ENCODE results near the gene OSR1.
"Not testable (repeated sequence)": the region's sequence is repeated elsewhere in the genome, so short reads cannot be mapped to it uniquely, and the experiment has no call there.

The OSR1 gene
- total RNA-seq: 0 to 0.18 (median 0) reads per million in 4 experiments

DNA sequence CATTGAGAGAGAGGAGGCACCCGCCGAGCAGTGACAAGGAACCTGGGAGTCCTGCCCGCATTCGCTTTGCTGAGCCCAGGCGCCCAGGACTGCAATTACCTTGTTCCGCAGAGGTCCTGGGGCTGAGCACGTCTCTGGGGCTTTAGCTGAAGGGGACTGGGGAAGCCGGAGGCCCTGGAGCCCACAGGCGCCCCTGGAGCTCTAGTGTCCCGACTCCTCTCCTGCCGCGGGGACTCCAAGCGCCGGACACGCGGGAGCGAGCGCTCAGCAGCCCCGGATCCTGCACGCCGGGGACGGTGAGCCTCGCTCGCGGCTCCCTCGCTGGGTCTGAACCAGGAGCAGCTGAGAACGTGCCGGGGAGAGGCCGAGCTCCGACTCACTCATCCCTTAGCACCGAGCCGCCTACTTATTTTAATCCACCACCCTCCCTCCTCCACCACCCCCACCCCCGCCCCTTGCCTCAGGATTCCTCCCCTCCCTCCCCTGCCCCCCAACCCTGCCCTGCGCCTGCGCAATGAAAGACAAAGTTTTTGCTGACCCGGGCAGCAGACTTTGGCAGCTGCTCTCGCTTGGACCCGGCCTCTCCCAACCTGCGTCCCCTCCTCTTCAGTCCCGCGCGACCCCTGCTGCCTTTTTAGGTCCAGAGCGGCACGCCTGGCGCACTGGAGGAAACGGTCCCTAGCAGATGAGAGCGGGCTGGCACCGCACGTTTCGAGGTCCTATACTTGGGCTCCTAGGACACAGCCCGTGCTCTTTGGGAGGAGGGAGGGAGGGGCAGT lies at the start of gene OSR1:
TSS of gene OSR1 (minus strand) at position 382 of the 779 bp plus-strand sequence. CDS start 4,818 bp downstream, outside the sequence.
- DNase-seq: no peak

DNA sequence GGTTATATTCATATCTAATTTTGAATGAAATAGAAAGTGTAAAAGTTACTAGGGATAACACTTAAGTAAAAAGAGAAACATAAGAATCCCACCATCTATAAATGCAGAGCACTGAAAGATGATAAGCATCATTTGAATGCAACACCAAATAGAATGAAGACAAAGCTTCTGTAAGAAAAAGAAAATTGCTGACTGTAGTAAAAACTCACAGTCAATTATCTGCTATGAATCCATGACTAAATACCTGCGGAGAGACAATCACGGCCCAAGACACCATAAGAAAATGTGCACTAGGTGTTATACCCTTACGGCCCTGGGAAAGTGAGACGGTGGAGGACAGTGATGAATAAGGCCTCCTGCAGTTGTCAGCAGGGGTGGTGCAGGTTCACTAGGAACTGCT lies 45.4 kb upstream of the OSR1 start:
- DNase-seq: no peak

DNA sequence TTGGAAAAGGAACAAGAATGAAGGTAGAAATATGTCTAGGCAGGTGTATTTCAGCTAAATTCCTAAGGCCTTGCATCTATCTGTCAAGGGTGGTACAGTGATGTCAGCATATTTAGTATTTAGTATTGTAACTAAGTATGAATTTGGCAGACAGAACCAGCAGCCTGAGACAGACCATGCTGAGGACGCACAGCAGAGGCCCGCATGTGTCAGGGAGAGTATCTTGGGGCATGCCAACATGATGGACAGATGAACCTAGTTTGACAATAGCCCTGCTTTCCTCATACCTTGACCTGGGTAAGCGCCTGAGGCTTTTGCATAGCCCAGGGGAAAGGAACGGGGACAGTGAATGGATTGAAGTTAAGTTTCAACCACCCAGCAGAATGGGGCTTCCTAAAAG lies 33.8 kb upstream of the OSR1 start:
- no peak for DNase-seq

DNA sequence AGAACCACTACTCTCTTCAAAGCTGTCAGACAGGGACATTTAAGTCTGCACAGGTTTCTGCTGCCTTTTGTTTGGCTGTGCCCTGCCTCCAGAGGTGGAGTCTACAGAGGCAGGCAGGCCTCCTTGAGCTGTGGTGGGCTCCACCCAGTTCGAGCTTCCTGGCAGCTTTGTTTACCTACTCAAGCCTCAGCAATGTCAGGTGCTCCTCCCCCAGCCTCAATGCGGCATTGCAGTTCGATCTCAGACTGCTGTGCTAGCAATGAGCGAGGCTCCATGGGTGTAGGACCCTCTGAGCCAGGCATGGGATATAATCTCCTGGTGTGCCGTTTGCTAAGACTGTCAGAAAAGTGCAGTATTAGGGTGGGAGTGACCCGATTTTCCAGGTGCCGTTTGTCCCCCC lies 31.0 kb upstream of the OSR1 start:
- not testable (repeated sequence) for DNase-seq

DNA sequence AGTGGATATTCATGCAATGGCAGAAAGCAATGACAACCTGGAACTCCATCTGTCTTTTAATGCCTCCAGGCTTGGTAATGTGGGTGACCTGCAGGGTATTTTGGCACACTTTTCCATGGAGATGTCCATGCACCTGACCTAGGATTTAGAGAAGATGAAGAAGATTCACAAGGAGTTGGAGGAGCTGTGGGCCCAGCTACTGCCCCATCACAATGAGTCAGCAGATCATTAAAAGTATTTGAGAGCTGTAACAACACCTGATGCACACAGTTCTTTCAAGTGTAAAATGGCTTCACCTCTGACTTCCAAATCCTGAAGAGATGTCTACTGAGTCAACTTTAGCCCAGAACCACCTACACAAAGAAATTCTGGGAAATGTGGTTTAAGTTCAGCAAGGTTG lies 22.1 kb upstream of the OSR1 start:
- DNase-seq: no peak

DNA sequence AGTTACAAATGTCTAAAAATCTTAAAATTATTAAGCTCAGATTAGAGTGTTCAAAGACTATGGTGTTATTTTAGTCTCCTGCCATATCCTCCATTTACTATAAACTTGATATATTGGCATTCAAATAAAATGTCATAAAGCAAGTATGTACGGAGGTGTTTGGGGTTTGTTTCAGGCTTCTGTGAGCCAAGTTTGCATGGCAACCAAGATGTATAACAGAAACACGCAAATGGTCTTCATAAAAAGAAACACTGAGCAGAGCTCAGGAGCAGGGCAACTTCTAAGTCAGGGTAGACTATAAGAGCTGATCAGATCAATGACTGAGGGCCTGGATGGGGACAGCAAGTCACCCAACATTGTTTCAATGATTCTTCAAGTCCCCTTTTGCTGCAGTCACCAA lies 20.5 kb upstream of the OSR1 start:
- DNase-seq: no peak

DNA sequence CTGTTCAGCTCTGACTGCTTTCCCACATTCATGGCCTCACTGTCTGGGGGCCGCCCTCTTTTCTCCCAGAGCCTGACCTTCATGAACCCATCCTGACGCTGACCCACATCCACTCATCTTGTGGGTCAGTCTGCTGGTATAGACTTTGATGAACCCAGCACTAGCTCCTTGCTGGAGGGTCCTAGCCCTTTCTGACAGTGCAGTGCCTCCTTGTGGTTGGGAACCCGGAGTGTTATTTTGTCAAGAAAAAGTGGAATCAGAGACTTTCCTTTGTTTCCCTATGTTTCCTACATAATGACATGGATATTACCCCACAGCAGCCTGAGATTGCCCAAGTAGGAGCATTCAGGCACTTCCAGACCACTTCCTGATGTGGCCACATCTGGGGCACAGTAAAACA lies 19.3 kb upstream of the OSR1 start:
- DNase-seq: no peak

DNA sequence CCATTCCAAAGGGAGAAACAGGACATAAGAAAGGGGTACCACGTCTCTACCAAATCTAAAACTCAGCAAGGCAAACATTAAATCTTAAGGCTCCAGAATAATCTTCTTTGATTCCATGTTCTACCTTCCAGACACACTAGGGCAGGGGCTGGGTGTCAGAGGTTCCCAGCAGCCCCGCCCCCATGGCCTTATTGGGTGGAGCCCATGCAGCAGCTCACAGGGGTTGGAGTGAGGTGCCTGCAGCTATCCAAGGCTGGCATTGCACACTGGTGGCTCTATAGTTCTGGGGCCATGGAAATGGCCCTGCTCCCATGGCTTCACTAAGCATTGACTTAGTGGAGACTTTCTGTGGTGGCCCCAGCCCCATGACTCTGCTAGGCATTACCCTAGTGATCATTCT lies 14.9 kb upstream of the OSR1 start:
- DNase-seq: no peak

DNA sequence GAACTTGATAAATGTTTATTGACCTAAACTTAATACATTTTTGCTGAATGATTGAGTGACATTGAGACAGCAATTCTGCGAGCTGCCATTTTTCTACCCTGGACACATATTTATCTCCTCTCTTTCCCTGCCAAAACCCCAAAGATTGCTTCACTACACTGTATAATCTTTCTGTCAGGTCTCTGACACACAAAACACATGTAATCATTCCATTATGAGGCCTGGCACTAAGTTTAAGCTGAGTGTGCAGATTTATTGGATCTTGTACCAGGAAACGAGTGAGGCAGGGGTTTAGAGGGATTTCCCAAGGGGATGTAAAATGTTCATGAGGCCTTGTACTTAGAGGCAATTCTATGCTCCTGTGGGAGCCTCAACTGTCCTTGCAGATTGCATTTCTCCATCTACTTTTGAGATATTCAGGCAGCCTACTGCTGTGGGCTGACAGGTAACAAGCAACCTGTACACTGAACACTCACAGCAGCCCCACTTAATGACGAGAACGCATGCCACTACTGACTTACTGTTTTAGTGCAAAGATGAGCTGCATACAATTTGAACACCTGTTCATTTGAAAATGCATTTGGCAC lies 13.7 kb upstream of the OSR1 start:
- DNase-seq: no peak

DNA sequence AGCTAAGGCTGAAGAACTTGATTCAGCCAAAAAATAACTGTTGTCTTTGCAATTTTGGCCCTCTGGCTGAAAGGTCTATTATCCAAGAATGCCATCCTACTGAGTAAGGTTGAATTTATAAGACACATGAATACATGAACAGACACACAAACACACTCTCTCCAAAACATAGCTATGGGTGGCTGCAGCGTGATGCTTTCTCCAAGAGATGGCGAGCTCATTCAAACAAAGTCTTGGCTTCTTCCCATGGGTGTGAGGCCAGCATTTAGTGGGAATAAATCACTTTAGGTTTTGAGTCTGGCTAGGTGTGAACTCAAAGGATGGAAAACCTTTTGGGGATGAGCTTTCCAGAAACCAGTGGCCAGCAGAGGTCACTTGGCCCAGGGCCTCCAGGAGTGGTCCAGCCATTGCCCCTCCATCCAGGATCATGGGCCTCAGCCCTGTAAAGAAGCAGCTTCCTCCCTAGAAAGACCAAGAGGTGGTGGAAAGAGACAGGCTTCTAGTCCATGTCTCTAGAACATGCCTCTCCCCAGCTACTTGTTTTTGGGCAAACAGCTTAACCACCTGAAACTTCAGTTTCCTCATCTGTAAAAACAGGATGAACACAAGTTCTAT lies 11.0 kb upstream of the OSR1 start:
- no peak for DNase-seq

DNA sequence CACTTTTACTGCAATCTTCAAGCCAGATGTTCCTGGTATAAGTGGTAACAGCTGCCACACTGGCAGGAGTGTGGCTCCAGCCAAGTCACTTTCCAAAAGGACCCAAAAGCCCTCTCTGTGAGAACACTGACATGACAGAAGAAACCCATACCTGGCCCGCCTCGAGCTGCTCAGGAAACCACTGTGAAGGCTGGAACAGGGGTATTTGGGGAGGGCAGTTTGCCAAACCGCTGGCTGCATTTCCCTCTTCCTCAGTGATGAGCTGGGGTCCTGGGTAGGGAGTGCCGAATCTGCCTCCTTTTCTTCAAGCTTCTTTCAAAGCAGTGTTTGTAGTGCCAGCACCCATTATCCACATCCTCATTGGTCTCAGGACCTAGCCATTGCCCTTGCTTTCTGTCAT lies 10.3 kb upstream of the OSR1 start:
- no peak for DNase-seq

DNA sequence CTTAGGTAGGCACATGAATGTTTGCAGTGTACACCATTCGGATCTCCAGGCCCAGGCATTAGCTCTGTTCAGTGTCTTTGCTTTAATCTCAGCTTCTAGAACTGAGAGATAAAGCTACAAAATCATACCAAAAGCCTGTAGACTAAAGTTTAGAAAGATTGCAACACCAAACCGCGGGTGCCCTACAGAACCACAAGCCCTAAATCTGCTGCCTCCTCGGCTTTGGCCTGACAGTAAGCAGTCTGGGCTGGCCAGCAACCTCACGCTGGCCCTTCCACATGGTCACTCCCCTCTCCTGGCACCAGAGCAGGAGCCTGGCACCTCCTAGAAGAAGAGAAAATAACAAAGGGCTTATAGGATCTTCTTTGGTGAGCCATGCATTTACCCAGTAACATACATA lies 8.9 kb upstream of the OSR1 start:
- DNase-seq: no peak

DNA sequence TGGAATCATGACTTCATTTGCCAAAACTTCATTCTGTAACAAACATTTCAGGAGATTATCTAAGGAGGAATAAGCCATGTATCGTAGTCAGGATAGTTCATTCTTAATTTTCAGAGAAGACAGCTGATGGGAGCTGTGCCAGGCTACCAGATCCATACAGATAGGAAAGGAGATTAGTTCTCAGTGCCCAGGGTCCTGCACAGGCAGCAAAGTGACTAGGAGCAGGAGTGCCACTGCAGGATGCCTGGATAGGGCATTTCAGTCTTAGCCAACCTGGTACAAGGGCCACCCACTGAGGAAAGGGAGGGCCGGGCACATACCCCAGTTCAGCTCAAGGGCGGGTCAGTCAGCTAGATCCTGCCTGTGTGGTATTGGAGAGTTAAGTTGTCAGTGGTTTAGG lies 6.7 kb upstream of the OSR1 start:
- no peak for DNase-seq

DNA sequence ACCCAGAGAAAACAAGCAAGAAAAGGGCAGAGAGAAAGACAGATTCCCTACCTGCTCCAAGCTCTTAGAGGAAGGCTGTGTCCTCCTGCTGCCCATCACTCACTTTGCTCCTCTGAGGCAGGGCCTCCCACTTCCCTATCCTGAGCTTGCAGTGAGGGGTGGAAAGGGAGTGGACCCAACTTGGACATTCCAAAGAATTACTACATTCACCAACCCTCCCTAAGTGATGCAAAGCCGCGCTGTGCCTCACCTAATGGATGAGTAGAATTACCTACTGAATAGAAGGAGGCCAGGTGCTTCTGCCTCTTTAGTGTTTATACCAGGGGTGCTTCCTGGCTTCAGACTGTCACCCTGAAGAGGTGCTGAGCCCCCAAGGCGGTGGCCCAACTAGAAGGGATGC lies 5.6 kb upstream of the OSR1 start:
- no peak for DNase-seq

DNA sequence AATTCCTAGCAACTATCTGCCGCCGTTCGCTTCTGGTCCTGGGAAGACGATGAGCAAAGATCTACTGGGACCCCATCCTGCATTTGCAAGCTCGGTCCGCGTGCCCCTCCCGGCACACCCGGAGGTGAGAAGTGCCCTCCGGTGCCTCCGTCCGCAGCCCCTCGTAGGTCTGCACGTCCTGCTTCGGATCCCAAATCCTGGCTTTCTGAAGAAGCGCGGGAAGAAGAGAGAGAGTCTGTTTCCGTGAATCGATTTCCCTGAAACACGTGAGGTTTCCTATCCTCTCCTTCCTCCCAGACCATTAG lies 5.0 kb upstream of the OSR1 start:
- no peak for DNase-seq

DNA sequence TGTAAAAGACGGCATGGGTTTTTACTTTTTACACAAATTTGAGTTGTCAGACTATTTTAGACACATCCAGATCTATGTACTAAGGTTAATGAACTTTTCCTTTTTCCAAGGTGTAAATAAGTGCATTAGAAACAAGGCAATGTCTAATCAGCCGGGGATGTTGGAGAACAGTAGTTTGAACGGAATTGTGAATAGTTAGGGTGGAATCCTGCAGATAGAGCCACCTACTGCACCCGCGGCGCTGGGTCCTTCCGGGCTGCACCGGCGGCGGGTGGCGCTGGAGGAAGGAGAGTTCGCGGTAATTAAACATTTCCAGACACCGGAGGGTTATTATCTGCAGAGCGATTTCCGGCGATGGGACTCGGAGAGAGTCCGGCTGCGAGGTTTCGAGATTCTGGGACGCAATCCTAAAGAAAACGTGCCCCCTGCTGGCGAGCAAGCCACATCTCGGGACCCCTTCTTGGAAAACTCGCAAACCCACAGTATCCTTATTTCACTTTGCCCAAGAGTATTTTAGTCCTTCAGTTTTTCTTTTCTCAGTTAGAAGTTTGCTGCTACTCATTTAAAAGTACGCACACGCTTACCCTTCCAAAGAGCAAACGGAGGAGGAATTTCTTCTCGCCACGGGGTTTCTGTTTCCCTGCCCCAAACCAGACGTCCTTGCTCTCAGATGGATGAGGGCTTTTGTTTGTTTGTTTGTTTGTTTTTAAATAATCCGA lies 4.5 kb upstream of the OSR1 start:
- DNase-seq: peak; percentile 14

DNA sequence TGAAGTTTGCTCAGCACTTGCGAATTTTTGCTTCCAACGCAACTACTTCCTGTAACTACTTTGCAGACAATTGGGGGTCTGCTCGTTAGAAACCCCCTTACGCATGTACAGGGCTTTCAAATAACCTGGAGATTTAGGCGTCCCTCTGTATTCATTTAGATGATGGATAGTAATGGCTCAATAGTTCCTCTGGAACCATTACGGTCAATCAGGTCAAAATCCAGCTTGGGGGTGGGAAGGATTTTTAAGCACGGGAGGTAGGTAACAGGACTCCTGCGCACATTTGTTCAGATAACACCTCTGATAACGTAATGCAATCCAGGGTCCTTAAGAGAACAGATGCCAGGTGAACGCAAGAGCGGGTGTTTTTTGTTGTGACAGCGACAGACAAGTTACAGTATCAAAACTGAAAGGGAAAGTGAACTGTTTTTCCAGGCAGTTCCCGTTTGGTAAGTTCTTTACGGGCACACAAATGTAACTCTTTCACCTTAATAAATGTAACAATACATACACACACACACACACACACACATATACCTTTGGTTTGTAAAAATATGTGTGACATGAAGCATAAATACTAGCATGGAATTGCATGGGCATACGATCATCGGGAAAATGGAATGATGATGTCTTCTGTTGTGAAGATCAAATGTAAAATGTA lies 3.8 kb upstream of the OSR1 start:
- no peak for DNase-seq

DNA sequence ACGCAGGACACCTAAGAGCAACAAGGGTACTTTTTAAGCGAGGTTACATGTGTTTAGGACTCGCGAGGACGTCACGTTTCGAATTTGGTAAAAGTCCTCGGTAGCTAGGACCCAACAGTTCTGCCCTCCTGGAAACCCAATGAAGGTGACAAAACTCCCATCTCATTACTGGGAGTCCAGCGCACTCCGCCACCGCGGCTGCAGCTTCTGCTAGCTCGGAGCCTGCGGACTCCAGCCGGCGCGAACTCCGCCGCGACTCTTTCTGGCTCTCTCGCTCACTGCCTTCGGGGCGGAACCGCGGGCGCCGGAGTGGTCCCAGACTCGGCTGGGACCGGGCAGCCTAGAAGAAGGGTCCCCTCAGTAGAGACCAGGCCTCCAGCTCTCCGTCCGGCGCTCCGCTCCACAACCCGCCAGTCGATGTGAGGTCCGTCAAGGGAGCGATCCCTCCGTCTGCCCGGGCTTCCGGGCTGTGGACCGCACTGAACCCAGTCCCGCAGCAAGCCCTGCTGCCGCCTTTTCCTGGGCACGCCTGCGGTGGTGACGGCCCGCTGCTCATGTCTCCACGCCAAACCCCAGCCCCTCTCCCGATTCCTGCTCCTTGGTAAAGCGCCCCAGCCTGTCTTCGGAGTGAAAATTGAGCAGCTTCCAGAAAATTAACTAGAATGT lies 3.0 kb upstream of the OSR1 start:
- DNase-seq: no peak

DNA sequence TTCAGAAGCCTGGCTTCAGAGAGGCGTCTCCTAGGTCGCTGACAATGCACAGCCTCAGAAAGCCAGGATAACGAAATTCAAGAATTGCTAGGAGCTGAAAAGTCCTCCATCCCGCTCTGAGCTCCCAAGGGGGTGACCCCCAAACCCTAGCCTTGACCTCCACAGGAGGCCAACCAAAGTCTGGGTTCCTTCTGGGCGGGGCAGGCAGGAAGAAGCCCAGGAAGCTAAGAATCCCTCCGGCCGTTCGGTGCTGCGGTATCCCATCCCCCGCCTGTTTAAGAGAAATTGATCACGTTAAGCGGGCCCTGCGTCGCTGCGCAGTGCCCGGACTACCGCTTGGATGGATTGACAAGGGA lies 2.5 kb upstream of the OSR1 start:
- no peak for DNase-seq

DNA sequence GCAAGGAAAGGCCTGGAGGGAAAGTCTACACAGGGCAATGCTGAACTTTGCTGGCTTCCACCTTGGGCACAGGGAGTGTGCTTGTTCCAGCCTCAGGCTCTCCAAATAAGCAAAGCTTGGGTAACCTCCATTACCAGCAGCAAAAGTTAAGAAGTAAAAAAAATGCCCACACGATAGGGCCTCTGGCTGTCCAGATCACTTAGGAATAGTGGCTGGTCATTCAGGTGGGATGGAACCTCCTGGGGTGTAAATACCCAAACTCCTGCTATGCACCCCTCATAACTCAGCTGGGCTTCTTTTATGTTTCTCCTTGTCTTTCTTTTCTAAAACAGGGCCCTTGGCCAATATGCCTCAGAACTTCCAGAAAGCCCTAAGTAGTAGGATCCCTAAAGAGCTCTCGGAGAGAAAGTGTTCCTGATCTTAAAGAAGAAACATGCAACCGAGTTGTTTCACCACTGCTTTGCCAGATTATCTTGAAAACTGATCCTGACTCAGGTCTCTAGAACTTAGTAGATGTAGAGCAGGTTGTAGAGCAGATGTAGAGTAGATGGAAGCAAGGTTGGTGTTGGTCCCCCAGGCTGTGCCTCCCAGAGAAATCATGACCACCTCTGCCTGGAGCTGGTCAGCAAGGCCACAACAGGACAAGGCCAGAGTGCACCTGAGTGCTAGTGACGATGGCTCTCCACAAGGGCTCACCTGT lies 2.0 kb upstream of the OSR1 start:
- DNase-seq: no peak

DNA sequence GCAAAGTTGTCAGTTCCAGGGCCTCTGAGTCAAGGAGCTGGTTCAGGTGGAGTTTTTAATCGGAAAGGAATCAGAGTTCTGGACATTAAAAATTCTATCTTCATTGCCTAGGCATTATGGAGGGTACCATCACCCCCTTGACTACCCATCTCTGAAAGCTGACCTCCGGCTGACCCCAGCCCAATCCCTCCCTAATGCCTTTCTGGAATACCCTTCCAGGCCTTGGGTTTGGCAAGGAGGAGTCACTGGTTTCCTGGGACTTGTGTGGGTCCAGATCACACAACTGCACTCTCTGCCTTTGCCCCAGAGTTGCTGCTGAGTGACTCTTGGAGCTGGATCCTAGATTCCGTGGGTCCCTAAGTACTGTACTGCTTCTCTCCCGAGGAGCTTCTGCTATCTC lies 1.0 kb upstream of the OSR1 start:
- no peak for DNase-seq

DNA sequence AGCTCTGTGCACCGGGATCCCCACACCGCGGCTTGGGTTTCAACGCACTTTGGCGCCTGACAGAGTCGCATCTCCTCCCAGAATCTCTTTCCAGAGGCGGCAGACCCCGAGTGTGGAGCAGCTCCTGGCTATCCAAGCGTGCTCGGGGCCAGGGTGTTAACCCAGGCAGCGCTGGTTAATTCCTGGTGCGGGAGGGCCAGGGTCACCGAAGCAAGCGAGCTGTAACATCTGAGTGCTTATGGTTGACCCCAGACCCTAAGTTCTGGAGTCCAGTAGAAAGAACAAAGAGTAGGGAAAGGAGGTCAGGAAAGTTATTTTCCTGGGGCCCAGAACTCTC lies 566 bp upstream of the OSR1 start:
- DNase-seq: no peak
